IMR-90 (cell line): ENCODE results near the gene GPR160. TPM values are rescaled to one million over a fixed set of nuclear protein-coding genes. Genes with fewer than 3 reads are reported as not detected.

ENCODE experiments used
- ATAC-seq: fragments of 200-7000 bp; cut with Tn5 transposase; 2 replicates; pipeline ENCODE4 v1.9.1; 2020; ENCODE audit warnings: low read depth, mild to moderate bottlenecking, moderate library complexity
- BruUV-seq: library from RNA; stranded (reverse); fragments of 400-500 nt; replicated peaks from 2 replicates; lab custom pipeline; 2021; lab: Mats Ljungman, UMichigan
- CTCF ChIA-PET: fragments of 300-600 bp; formaldehyde crosslinking; extraction: SDS; loops from one replicate; lab custom pipeline; 2021; ENCODE audit warnings: antibody characterized with exemption; lab: Yijun Ruan, JAX
- POLR2A ChIA-PET: fragments of 300-600 bp; sonication (Branson Sonifier 250); formaldehyde crosslinking; loops from one replicate; lab custom pipeline; 2022; ENCODE audit warnings: antibody characterized with exemption; ENCODE audit not compliant: unreplicated experiment; lab: Charles Lee
- DNase-seq: peaks from one replicate; pipeline ENCODE4 v3.0.0; 2013
- H2AFZ ChIP-seq: replicated peaks from 2 replicates; pipeline ENCODE3; 2013; ENCODE audit warnings: low read length, mild to moderate bottlenecking; ENCODE audit not compliant: poor library complexity
- H2AK5ac ChIP-seq: 2 replicates; pipeline ENCODE4 v1.6.1; 2013; ENCODE audit warnings: low read depth, low read length, inconsistent platforms
- H2AK9ac ChIP-seq: replicated peaks from 2 replicates; pipeline ENCODE3; 2013; ENCODE audit warnings: mild to moderate bottlenecking, low read depth, low read length, moderate library complexity; ENCODE audit not compliant: poor library complexity
- H2BK120ac ChIP-seq: 2 replicates; pipeline ENCODE4 v1.6.1; 2013; ENCODE audit warnings: low read depth, low read length, inconsistent platforms
- H2BK15ac ChIP-seq: 3 replicates; pipeline ENCODE4 v1.6.1; 2013; ENCODE audit warnings: low read depth, low read length, inconsistent platforms
- H2BK20ac ChIP-seq: 2 replicates; pipeline ENCODE4 v1.6.1; 2013; ENCODE audit warnings: low read depth, mild to moderate bottlenecking, inconsistent platforms, low read length, moderate library complexity
- H2BK5ac ChIP-seq: 2 replicates; pipeline ENCODE4 v1.6.1; 2013; ENCODE audit warnings: mild to moderate bottlenecking, low read depth, low read length, inconsistent platforms; ENCODE audit not compliant: poor library complexity, severe bottlenecking
- H3K14ac ChIP-seq: replicated peaks from 2 replicates; pipeline ENCODE4 v1.6.1; 2013; ENCODE audit warnings: low read depth, low read length, inconsistent platforms
- H3K18ac ChIP-seq: 2 replicates; pipeline ENCODE4 v1.6.1; 2013; ENCODE audit warnings: low read depth, low read length, control low read depth
- H3K23ac ChIP-seq: 2 replicates; pipeline ENCODE4 v1.6.1; 2013; ENCODE audit warnings: low read depth, low read length, inconsistent platforms
- H3K27ac ChIP-seq: 2 replicates; pipeline ENCODE4 v1.5.1; 2013; ENCODE audit warnings: mild to moderate bottlenecking, control low read depth, low read length; ENCODE audit not compliant: insufficient read depth
- H3K27me3 ChIP-seq: 2 replicates; pipeline ENCODE4 v1.6.1; 2013; ENCODE audit warnings: low read length; ENCODE audit not compliant: control insufficient read depth, insufficient read depth
- H3K36me3 ChIP-seq: 2 replicates; pipeline ENCODE4 v1.6.1; 2013; ENCODE audit warnings: low read length, mixed read lengths; ENCODE audit not compliant: control insufficient read depth, insufficient read depth
- H3K4ac ChIP-seq: 2 replicates; pipeline ENCODE4 v1.6.1; 2013; ENCODE audit warnings: low read depth, low read length, inconsistent platforms
- H3K4me1 ChIP-seq: 2 replicates; pipeline ENCODE4 v1.6.1; 2013; ENCODE audit warnings: low read length, mixed read lengths; ENCODE audit not compliant: control insufficient read depth, insufficient read depth
- H3K4me2 ChIP-seq: 2 replicates; pipeline ENCODE4 v1.6.1; 2013; ENCODE audit warnings: low read depth, mild to moderate bottlenecking, control low read depth, low read length, moderate library complexity
- H3K4me3 ChIP-seq: 2 replicates; pipeline ENCODE4 v1.5.1; 2013; ENCODE audit warnings: low read depth, mild to moderate bottlenecking, control low read depth, low read length, moderate library complexity; ENCODE audit not compliant: insufficient read depth
- H3K56ac ChIP-seq: 2 replicates; pipeline ENCODE4 v1.6.1; 2013; ENCODE audit warnings: low read length, inconsistent platforms; ENCODE audit not compliant: insufficient read depth; ENCODE audit errors: extremely low read depth
- H3K79me1 ChIP-seq, 2 experiments: 2 replicates each; pipeline ENCODE4 v1.6.1; 2013; ENCODE audit warnings: low read length in 2 of 2, inconsistent platforms in 1 of 2, low read depth in 1 of 2
- H3K9ac ChIP-seq: 2 replicates; pipeline ENCODE4 v1.6.1; 2013; ENCODE audit warnings: low read depth, low read length, control low read depth
- H3K9me1 ChIP-seq: 2 replicates; pipeline ENCODE4 v1.6.1; 2013; ENCODE audit warnings: low read length, inconsistent platforms; ENCODE audit not compliant: insufficient read depth
- H3K9me3 ChIP-seq: 2 replicates; pipeline ENCODE4 v1.6.1; 2013; ENCODE audit warnings: low read length; ENCODE audit not compliant: control insufficient read depth, insufficient read depth
- H4K20me1 ChIP-seq: 2 replicates; pipeline ENCODE4 v1.6.1; 2013; ENCODE audit warnings: low read length, inconsistent platforms; ENCODE audit not compliant: insufficient read depth
- H4K5ac ChIP-seq: 2 replicates; pipeline ENCODE4 v1.6.1; 2013; ENCODE audit warnings: mild to moderate bottlenecking, low read depth, low read length, control low read depth
- H4K8ac ChIP-seq, 2 experiments: 2 replicates each; pipeline ENCODE4 v1.6.1; 2013; ENCODE audit warnings: low read depth in 2 of 2, low read length in 2 of 2, control low read depth in 1 of 2, inconsistent platforms in 1 of 2
- H4K91ac ChIP-seq: 2 replicates; pipeline ENCODE4 v1.6.1; 2013; ENCODE audit warnings: low read depth, low read length, inconsistent platforms; ENCODE audit not compliant: insufficient read depth
- CTCF ChIP-seq: conservative IDR thresholded peaks from 2 replicates; pipeline ENCODE4 v1.5.1; 2012; ENCODE audit warnings: mild to moderate bottlenecking, low read depth, low read length, improper control_type of control experiment
- FOS ChIP-seq: fragments of 150-350 bp; IDR thresholded peaks from 2 replicates; pipeline ENCODE4 v1.6.1; 2016; ENCODE audit warnings: low read depth, low read length
- RAD21 ChIP-seq: IDR thresholded peaks from 2 replicates; pipeline ENCODE4 v1.6.1; 2012; ENCODE audit warnings: low read length, improper control_type of control experiment
- USF2 ChIP-seq: fragments of 150-350 bp; IDR thresholded peaks from 2 replicates; pipeline ENCODE4 v1.6.1; 2017; ENCODE audit warnings: mild to moderate bottlenecking, antibody characterized with exemption, low read length, low read depth
- WGBS, 2 experiments: methylation state at CpG; one replicate each; pipeline versions ENCODE4 v1.1.5 to v1.1.7; 2013; ENCODE audit warnings: missing lambda C conversion rate in 2 of 2; ENCODE audit not compliant: insufficient read length in 1 of 2; ENCODE audit errors: extremely low coverage in 2 of 2; 5-methylcytosine and 5-hydroxymethylcytosine counted together
- dilution Hi-C: fragments of 300-500 bp; cut with HindIII; formaldehyde crosslinking; loops from one replicate; pipeline ENCODE4 v1.14.3; 2018; ENCODE audit warnings: low sequenced_read_pairs; ENCODE audit not compliant: unreplicated experiment
- in situ Hi-C: fragments of 300-500 bp; cut with MboI; formaldehyde crosslinking; loops from 3 replicates; pipeline ENCODE4 v1.14.3; 2019; ENCODE audit warnings: low sequenced_read_pairs, inconsistent platforms, mixed read lengths
- intact Hi-C: fragments of 100-400 bp; cut with micrococcal nuclease; formaldehyde crosslinking; loops from 2 replicates; pipeline ENCODE4 v1.10.0; 2022
- polyA plus RNA-seq, 3 experiments: library from polyadenylated mRNA; depleted of rRNA; stranded (reverse); fragments of >200 nt; gene quantifications; 2 replicates each; pipeline ENCODE4 v1.2.3, GENCODE V29; 2012; ENCODE audit warnings: low replicate concordance in 1 of 3
- total RNA-seq: library from RNA; depleted of rRNA; stranded (reverse); fragments of >200 nt; gene quantifications from 2 replicates; pipeline ENCODE4 v1.2.3, GENCODE V29; 2012

GPR160 gene
- total and polyA plus RNA-seq, 2 of the 4 experiments (the other 2 are of a cell fraction), result 0.09 to 0.18 TPM

GRCh38 chr3:170000051-170000450, 37.7 kb upstream of the GPR160 start:
- no peak for TF ChIP-seq CTCF
- TF ChIP-seq RAD21, result no peak
- TF ChIP-seq FOS, result no peak
- TF ChIP-seq USF2, result no peak
- Histone ChIP-seq H3K9ac (no peak overlapping the region), H3K4me2 (no peak overlapping the region), H4K20me1 (no peaks in the 10 kb centered on the region), H3K27me3 (no peaks in the 10 kb centered on the region), H2AFZ (no peak overlapping the region), H2AK9ac (no peak overlapping the region), H2BK120ac (0 out of 2 replicates have a peak overlapping the region, but pooled peaks have one; percentile 30), H3K9me3 (no peaks in the 10 kb centered on the region), H2BK5ac (no peak overlapping the region), H2BK20ac (peak overlapping the region; percentile 36; the same call in 1 of the 2 replicates), H3K4me1 (peaks cover 5% of the 10 kb centered on the region), H4K91ac (no peak overlapping the region; the same call in 1 of the 2 replicates), H3K4me3 (no peak overlapping the region), H3K4ac (no peak overlapping the region; the same call in 1 of the 2 replicates), H3K9me1 (no peaks in the 10 kb centered on the region), H4K5ac (no peak overlapping the region), H4K8ac (no peak overlapping the region), H3K56ac (no peak overlapping the region), H3K79me1 (0 out of 4 replicates have a peak, but pooled peaks cover 0 to 4% of the 10 kb centered on the region in 2 experiments), H2AK5ac (no peak overlapping the region), H3K27ac (no peak overlapping the region), H3K36me3 (peaks cover 4% of the 10 kb centered on the region), H2BK15ac (no peak overlapping the region), H3K23ac (no peak overlapping the region), H3K14ac (no peak overlapping the region), H3K18ac (no peak overlapping the region)
- ATAC-seq (no peak), DNase-seq (no peak)
- ChIA-PET POLR2A (no interaction called here), CTCF (interaction anchor here (1.0 kb wide), 1 partner anchor 22 kb away, joined by 3 read pairs; no protein-coding TSS in a partner anchor)
- BruUV-seq, result no TSS peak
- dilution Hi-C loops, result no loop called here
- intact Hi-C loops, result no loop called here
- WGBS, 2 experiments, result 100% methylated on average over 2 of the region's 2 CpGs; no CpG with 5 or more reads in 1 of the 2 experiments
- in situ Hi-C loops, result no loop called here
